A549 (cell line): Measurements from ENCODE around the gene PACS1. TPM values are rescaled to one million over a fixed set of nuclear protein-coding genes. Genes with fewer than 3 reads are reported as not detected.

Experiments
- ATAC-seq, 2 experiments: fragments of 200-7000 bp in 1 of 2; fragments of >200 bp in 1 of 2; cut with Nextera tagmentation in 1 of 2; cut with Tn5 transposase in 1 of 2; 3 replicates each; pipeline versions ENCODE4 v1.8.0 to v1.9.1; 2018 to 2020; ENCODE audit warnings: mild to moderate bottlenecking in 1 of 2, moderate library complexity in 1 of 2
- CTCF ChIA-PET: fragments of 300-600 bp; sonication (Branson Sonifier 250); formaldehyde crosslinking; extraction: SDS; loops from one replicate; lab custom pipeline; 2021; ENCODE audit warnings: antibody characterized with exemption, inconsistent platforms; lab: Yijun Ruan, JAX
- POLR2A ChIA-PET: fragments of 350-600 bp; formaldehyde crosslinking; extraction: SDS; loops from one replicate; lab custom pipeline; 2021; ENCODE audit warnings: antibody characterized with exemption, inconsistent platforms; lab: Yijun Ruan, JAX
- DNase-seq, 2 experiments: peaks; one replicate each; pipeline versions ENCODE4 v3.0.0 to v3.0.0-alpha.2; 2011 to 2016; ENCODE audit warnings: low read depth in 1 of 2, low spot score in 1 of 2
- FAIRE-seq: peaks from 2 replicates; lab custom pipeline; 2011; peaks lifted over from hg19 to GRCh38; lab: Jason Lieb, UNC
- H3K27ac ChIP-seq, 2 experiments: fragments of >200 bp; sonication (Bioruptor Twin); formaldehyde crosslinking; 3 replicates each; pipeline ENCODE4 v1.5.1; 2016 to 2017
- H3K4me1 ChIP-seq: fragments of >200 bp; sonication (Bioruptor Twin); formaldehyde crosslinking; 3 replicates; pipeline ENCODE4 v1.6.1; 2016
- H3K4me2 ChIP-seq: fragments of >200 bp; sonication (Bioruptor Twin); formaldehyde crosslinking; 3 replicates; pipeline ENCODE4 v1.6.1; 2016
- H3K4me3 ChIP-seq: fragments of >200 bp; sonication (Bioruptor Twin); formaldehyde crosslinking; 3 replicates; pipeline ENCODE4 v1.5.1; 2016
- H3K9me3 ChIP-seq: fragments of >200 bp; sonication (Bioruptor Twin); formaldehyde crosslinking; 3 replicates; pipeline ENCODE4 v1.6.1; 2016
- ATOH8 ChIP-seq: fragments of 250-450 bp; sonication (Bioruptor Pico); IDR thresholded peaks from 2 replicates; pipeline ENCODE4 v1.5.0; 2020; ENCODE audit warnings: low read depth, mild to moderate bottlenecking, moderate library complexity
- CBX8 ChIP-seq: fragments of 200-600 bp; sonication (generic); IDR thresholded peaks from 2 replicates; pipeline ENCODE4 v1.6.1; 2016
- CEBPB ChIP-seq, 2 experiments: fragments of >200 bp in 1 of 2; sonication (Bioruptor Twin) in 1 of 2; formaldehyde crosslinking in 1 of 2; IDR thresholded peaks; 2 replicates each; pipeline ENCODE4 v1.6.1; 2012 to 2016
- CHD2 ChIP-seq: fragments of 150-350 bp; IDR thresholded peaks from 2 replicates; pipeline ENCODE4 v1.6.1; 2014; ENCODE audit warnings: low read length; ENCODE audit not compliant: partially characterized antibody
- CHD4 ChIP-seq: fragments of 200-600 bp; sonication (generic); IDR thresholded peaks from 2 replicates; pipeline ENCODE4 v1.6.1; 2016; ENCODE audit warnings: antibody characterized with exemption, mild to moderate bottlenecking, borderline replicate concordance
- ELK1 ChIP-seq: fragments of 150-350 bp; IDR thresholded peaks from 2 replicates; pipeline ENCODE4 v1.6.1; 2014; ENCODE audit warnings: low read depth, mild to moderate bottlenecking, low read length
- ESRRA ChIP-seq: fragments of 150-350 bp; IDR thresholded peaks from 2 replicates; pipeline ENCODE4 v1.6.1; 2014; ENCODE audit warnings: mild to moderate bottlenecking, low read length, borderline replicate concordance
- FOXS1 ChIP-seq: fragments of 250-450 bp; sonication (Bioruptor Pico); IDR thresholded peaks from 2 replicates; pipeline ENCODE4 v1.5.0; 2020; ENCODE audit warnings: mild to moderate bottlenecking, moderate library complexity
- GATA3 ChIP-seq: IDR thresholded peaks from 2 replicates; pipeline ENCODE4 v1.6.1; 2012; ENCODE audit warnings: borderline replicate concordance
- HEYL ChIP-seq: fragments of 250-450 bp; sonication (Bioruptor Pico); IDR thresholded peaks from 2 replicates; pipeline ENCODE4 v1.8.0; 2021; ENCODE audit warnings: mild to moderate bottlenecking, moderate library complexity
- HOXB5 ChIP-seq: fragments of 250-450 bp; sonication (Bioruptor Pico); IDR thresholded peaks from 2 replicates; pipeline ENCODE4 v1.5.0; 2020; ENCODE audit warnings: mild to moderate bottlenecking, moderate library complexity
- JUN ChIP-seq, 2 experiments: fragments of >200 bp; sonication (Bioruptor Twin); formaldehyde crosslinking; IDR thresholded peaks; 2 replicates in 1 of 2; 3 replicates in 1 of 2; pipeline ENCODE4 v1.6.1; 2016 to 2017
- JUNB ChIP-seq: fragments of >200 bp; sonication (Bioruptor Twin); formaldehyde crosslinking; IDR thresholded peaks from 2 replicates; pipeline ENCODE4 v1.6.1; 2016
- KDM1A ChIP-seq: fragments of 200-600 bp; sonication (generic); IDR thresholded peaks from 2 replicates; pipeline ENCODE4 v1.6.1; 2016; ENCODE audit warnings: low read depth, mild to moderate bottlenecking
- MAZ ChIP-seq: fragments of 150-350 bp; IDR thresholded peaks from 2 replicates; pipeline ENCODE4 v1.6.1; 2014; ENCODE audit warnings: antibody characterized with exemption, low read depth, low read length, borderline replicate concordance
- NFE2L2 ChIP-seq: fragments of 150-350 bp; conservative IDR thresholded peaks from 2 replicates; pipeline ENCODE4 v1.6.1; 2014; ENCODE audit warnings: low read length
- NPAS2 ChIP-seq: fragments of 250-450 bp; sonication (Bioruptor Pico); IDR thresholded peaks from 2 replicates; pipeline ENCODE4 v1.8.0; 2022; ENCODE audit warnings: mild to moderate bottlenecking, moderate library complexity, borderline replicate concordance
- NR3C1 ChIP-seq: fragments of >200 bp; sonication (Bioruptor Twin); formaldehyde crosslinking; IDR thresholded peaks from 3 replicates; pipeline ENCODE4 v1.6.1; 2017
- RAD21 ChIP-seq, 2 experiments: fragments of >200 bp in 1 of 2; sonication (Bioruptor Twin) in 1 of 2; formaldehyde crosslinking in 1 of 2; IDR thresholded peaks in 1 of 2; conservative IDR thresholded peaks in 1 of 2; 2 replicates in 1 of 2; 3 replicates in 1 of 2; pipeline ENCODE4 v1.6.1; 2012 to 2018; ENCODE audit warnings: inconsistent platforms in 1 of 2
- RARB ChIP-seq: fragments of 250-450 bp; sonication (Bioruptor Pico); IDR thresholded peaks from 2 replicates; pipeline ENCODE4 v1.8.0; 2021; ENCODE audit warnings: mild to moderate bottlenecking, moderate library complexity
- RFX5 ChIP-seq: fragments of 450-650 bp; IDR thresholded peaks from 2 replicates; pipeline ENCODE4 v1.7.1; 2014; ENCODE audit warnings: antibody characterized with exemption, mild to moderate bottlenecking, moderate library complexity
- SMC3 ChIP-seq: fragments of >200 bp; sonication (Bioruptor Twin); formaldehyde crosslinking; IDR thresholded peaks from 3 replicates; pipeline ENCODE4 v1.6.1; 2018; ENCODE audit warnings: inconsistent platforms
- TFCP2L1 ChIP-seq: fragments of 250-450 bp; sonication (Bioruptor Pico); IDR thresholded peaks from 2 replicates; pipeline ENCODE4 v1.5.0; 2021; ENCODE audit warnings: mild to moderate bottlenecking
- ZFP36 ChIP-seq: fragments of 450-650 bp; IDR thresholded peaks from 2 replicates; pipeline ENCODE4 v1.6.1; 2014; ENCODE audit warnings: borderline replicate concordance; ENCODE audit not compliant: partially characterized antibody
- ZSCAN20 ChIP-seq: fragments of 250-450 bp; sonication (Bioruptor Pico); IDR thresholded peaks from 2 replicates; pipeline ENCODE4 v1.8.0; 2022; ENCODE audit warnings: mild to moderate bottlenecking, moderate library complexity
- WGBS: methylation state at CpG from one replicate; pipeline ENCODE4 v1.1.6; 2017; ENCODE audit errors: missing lambda C conversion rate; 5-methylcytosine and 5-hydroxymethylcytosine counted together
- polyA plus RNA-seq, 4 experiments: library from polyadenylated mRNA; depleted of rRNA in 3 of 4; stranded (reverse); fragments of >200 nt; fragmentation: RNase III in 1 of 4; extraction: RNeasy Plus Mini Kit Qiagen cat#74134 plus additional on column Dnase treatment in 1 of 4; gene quantifications; 2 replicates in 3 of 4; 3 replicates in 1 of 4; pipeline ENCODE4 v1.2.3, GENCODE V29; 2011 to 2017
- TF ChIP-seq, protein P1 (sequence below): fragments of >200 bp; sonication (Bioruptor Twin); formaldehyde crosslinking; IDR thresholded peaks from 3 replicates; pipeline ENCODE4 v1.5.1; 2016
- TF ChIP-seq, protein P2 (sequence below): fragments of 450-650 bp; IDR thresholded peaks from 2 replicates; pipeline ENCODE4 v1.6.1; 2014; ENCODE audit warnings: antibody characterized with exemption

Gene PACS1
- polyA plus RNA-seq, 2 of the 4 experiments (the other 2 are of a cell fraction): 48.2 to 59.1 TPM

GRCh38 chr11:66068923-66069714 is 953 bp upstream of the PACS1 start (continued):
- no peak for TF ChIP-seq ZSCAN20 (CRISPR knock-in tag)
- TF ChIP-seq HOXB5 (CRISPR knock-in tag): no peak
- no peak for TF ChIP-seq JUNB
- TF ChIP-seq ESRRA: no peak
- TF ChIP-seq ZFP36: no peak
- TF ChIP-seq NFE2L2: no peak
- no peak; the same call in 2 of the 3 replicates for TF ChIP-seq SMC3
- TF ChIP-seq CHD4: no peak
- TF ChIP-seq ATOH8 (CRISPR knock-in tag): no peak
- peak in 1 of 2 experiments; percentile 5; a peak in 1 of 5 replicates for TF ChIP-seq RAD21 (conservative IDR thresholded peaks at IDR 0.05 in 1 of 2, IDR thresholded peaks at IDR 0.05 in 1 of 2)
- no peak for TF ChIP-seq RARB
- TF ChIP-seq, protein P1, sequence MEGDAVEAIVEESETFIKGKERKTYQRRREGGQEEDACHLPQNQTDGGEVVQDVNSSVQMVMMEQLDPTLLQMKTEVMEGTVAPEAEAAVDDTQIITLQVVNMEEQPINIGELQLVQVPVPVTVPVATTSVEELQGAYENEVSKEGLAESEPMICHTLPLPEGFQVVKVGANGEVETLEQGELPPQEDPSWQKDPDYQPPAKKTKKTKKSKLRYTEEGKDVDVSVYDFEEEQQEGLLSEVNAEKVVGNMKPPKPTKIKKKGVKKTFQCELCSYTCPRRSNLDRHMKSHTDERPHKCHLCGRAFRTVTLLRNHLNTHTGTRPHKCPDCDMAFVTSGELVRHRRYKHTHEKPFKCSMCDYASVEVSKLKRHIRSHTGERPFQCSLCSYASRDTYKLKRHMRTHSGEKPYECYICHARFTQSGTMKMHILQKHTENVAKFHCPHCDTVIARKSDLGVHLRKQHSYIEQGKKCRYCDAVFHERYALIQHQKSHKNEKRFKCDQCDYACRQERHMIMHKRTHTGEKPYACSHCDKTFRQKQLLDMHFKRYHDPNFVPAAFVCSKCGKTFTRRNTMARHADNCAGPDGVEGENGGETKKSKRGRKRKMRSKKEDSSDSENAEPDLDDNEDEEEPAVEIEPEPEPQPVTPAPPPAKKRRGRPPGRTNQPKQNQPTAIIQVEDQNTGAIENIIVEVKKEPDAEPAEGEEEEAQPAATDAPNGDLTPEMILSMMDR: peak; percentile 20; the same call in 2 of the 3 replicates
- no peak for TF ChIP-seq FOXS1 (CRISPR knock-in tag)
- TF ChIP-seq RFX5: no peak
- no peak for TF ChIP-seq NPAS2 (CRISPR knock-in tag)

- 0% methylated on average over 13 of the region's 60 CpGs for WGBS
- peak in 1 of 2 experiments; percentile 38 for DNase-seq
- Histone ChIP-seq H3K9me3 (no peaks in the 10 kb centered on the region), H3K27ac (peak overlapping the region; percentile 95 to 98), H3K4me1 (peaks cover 32% of the 10 kb centered on the region), H3K4me2 (peak overlapping the region; percentile 95), H3K4me3 (peak overlapping the region; percentile 87)
- CTCF ChIA-PET: interaction anchor here (0.8 to 10.5 kb wide), 9 partner anchors 9 to 190 kb away, joined by 3 to 233 read pairs (median 3); partner anchors contain the start of genes GAL3ST3 and SF3B2
- ATAC-seq: peak; percentile 21 to 28; a peak in 5 of 6 replicates
- no peak for TF ChIP-seq MAZ
- no peak for TF ChIP-seq CEBPB (IDR thresholded peaks at IDR 0.05)
- no peak for TF ChIP-seq CBX8
- TF ChIP-seq TFCP2L1: no peak
- no peak for TF ChIP-seq JUN (IDR thresholded peaks at IDR 0.05)
- POLR2A ChIA-PET: interaction anchor here (0.5 to 2.1 kb wide), 5 partner anchors 19 to 54 kb away, joined by 3 to 11 read pairs (median 4); partner anchors contain the start of gene SF3B2
- no peak for FAIRE-seq
Measured at GRCh38 chr11:66070604-66071380, 720 bp downstream of the PACS1 start.

DNA sequence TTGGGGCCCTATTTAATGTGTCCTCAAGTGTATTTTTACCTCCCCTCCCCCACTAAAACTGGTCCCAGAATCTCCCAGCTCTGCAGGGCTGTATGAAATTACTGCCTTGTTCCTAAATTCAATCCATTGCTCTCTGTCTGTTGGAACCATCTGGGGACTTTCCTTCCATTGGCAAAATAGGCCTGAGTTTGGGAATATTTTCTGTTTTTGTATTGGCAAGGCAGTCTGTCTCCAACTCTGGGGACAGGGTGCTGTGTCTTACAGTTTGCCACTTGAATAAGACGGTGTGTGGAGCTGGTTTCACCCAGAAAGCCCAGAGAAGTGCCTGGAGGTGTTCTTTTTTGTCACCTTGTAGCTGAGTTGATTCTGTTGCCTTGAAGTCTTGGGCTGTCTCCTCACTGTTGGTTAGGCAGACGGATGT is 1.3 kb downstream of the PACS1 start:
- peaks cover 32% of the 10 kb centered on the region for H3K4me1 ChIP-seq
- ATAC-seq: no peak
- H3K27ac ChIP-seq: peak overlapping the region; percentile 95 to 98
- peak overlapping the region; percentile 95 for H3K4me2 ChIP-seq
- DNase-seq: no peak
- POLR2A ChIA-PET: interaction anchor here (0.5 to 2.1 kb wide), 4 partner anchors 19 to 51 kb away, joined by 3 to 11 read pairs (median 4); partner anchors contain the start of gene SF3B2
- CTCF ChIA-PET: interaction anchor here (0.8 to 10.5 kb wide), 8 partner anchors 9 to 189 kb away, joined by 3 to 233 read pairs (median 4); partner anchors contain the start of genes GAL3ST3 and SF3B2
- no peaks in the 10 kb centered on the region for H3K9me3 ChIP-seq
- no peak for FAIRE-seq
- peak overlapping the region; percentile 87 for H3K4me3 ChIP-seq
- WGBS: 26% methylated on average over 2 of the region's 2 CpGs
- TF ChIP-seq MAZ (no peak), KDM1A (no peak), GATA3 (no peak), JUN (IDR thresholded peaks at IDR 0.05) (no peak), CHD2 (no peak), ATOH8 (CRISPR knock-in tag) (no peak), NR3C1 (no peak), ELK1 (no peak), CBX8 (no peak), HEYL (no peak)
- TF ChIP-seq, protein P2, sequence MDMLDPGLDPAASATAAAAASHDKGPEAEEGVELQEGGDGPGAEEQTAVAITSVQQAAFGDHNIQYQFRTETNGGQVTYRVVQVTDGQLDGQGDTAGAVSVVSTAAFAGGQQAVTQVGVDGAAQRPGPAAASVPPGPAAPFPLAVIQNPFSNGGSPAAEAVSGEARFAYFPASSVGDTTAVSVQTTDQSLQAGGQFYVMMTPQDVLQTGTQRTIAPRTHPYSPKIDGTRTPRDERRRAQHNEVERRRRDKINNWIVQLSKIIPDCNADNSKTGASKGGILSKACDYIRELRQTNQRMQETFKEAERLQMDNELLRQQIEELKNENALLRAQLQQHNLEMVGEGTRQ: no peak
